ENCODE results near the gene RPAP2.
"Not testable (repeated sequence)": the region's sequence is repeated elsewhere in the genome, so short reads cannot be mapped to it uniquely, and the experiment has no call there.

Gene RPAP2

GRCh38 chr1:92356956-92357355 lies 58.1 kb downstream of the RPAP2 start:
- no peak for TF ChIP-seq PATZ1 (CRISPR knock-in tag; IDR thresholded peaks at IDR 0.05; ENCODE audit: borderline replicate concordance)
- TF ChIP-seq CSDC2 (CRISPR knock-in tag; IDR thresholded peaks at IDR 0.05): no peak
- TF ChIP-seq ISL1 (CRISPR knock-in tag; IDR thresholded peaks at IDR 0.05): no peak
- no peak for TF ChIP-seq CSRNP3 (CRISPR knock-in tag; IDR thresholded peaks at IDR 0.05)
- TF ChIP-seq ARNTL (CRISPR knock-in tag; IDR thresholded peaks at IDR 0.05; ENCODE audit: borderline replicate concordance, low read depth): no peak
- no peak for TF ChIP-seq ZNF8 (CRISPR knock-in tag; IDR thresholded peaks at IDR 0.05)
- TF ChIP-seq SNAI2 (CRISPR knock-in tag; IDR thresholded peaks at IDR 0.05): no peak
- TF ChIP-seq ZFP30 (CRISPR knock-in tag; IDR thresholded peaks at IDR 0.05): no peak
- no peak for ATAC-seq

GRCh38 chr1:92359382-92359781 lies 60.5 kb downstream of the RPAP2 start:
- ATAC-seq: not testable (repeated sequence)

GRCh38 chr1:92359986-92360385 lies 61.1 kb downstream of the RPAP2 start:
- ATAC-seq: no peak
- TF ChIP-seq CSDC2 (CRISPR knock-in tag; IDR thresholded peaks at IDR 0.05) (no peak), OSR1 (CRISPR knock-in tag; IDR thresholded peaks at IDR 0.05) (no peak), TSHZ2 (CRISPR knock-in tag; IDR thresholded peaks at IDR 0.05) (no peak), CSRNP3 (CRISPR knock-in tag; IDR thresholded peaks at IDR 0.05) (no peak), PATZ1 (CRISPR knock-in tag; IDR thresholded peaks at IDR 0.05; ENCODE audit: borderline replicate concordance) (no peak), ARNTL (CRISPR knock-in tag; IDR thresholded peaks at IDR 0.05; ENCODE audit: borderline replicate concordance, low read depth) (no peak), TCF4 (CRISPR knock-in tag; IDR thresholded peaks at IDR 0.05; ENCODE audit: borderline replicate concordance) (no peak), ZNF70 (CRISPR knock-in tag; IDR thresholded peaks at IDR 0.05) (no peak)

- TF ChIP-seq ZNF565 (CRISPR knock-in tag; conservative IDR thresholded peaks at IDR 0.05; ENCODE audit: low read depth) (no peak), BACH2 (CRISPR knock-in tag; IDR thresholded peaks at IDR 0.05; ENCODE audit: borderline replicate concordance) (no peak), TSHZ2 (CRISPR knock-in tag; IDR thresholded peaks at IDR 0.05) (no peak), GLIS3 (CRISPR knock-in tag; IDR thresholded peaks at IDR 0.05) (no peak), ARNTL (CRISPR knock-in tag; IDR thresholded peaks at IDR 0.05; ENCODE audit: borderline replicate concordance, low read depth) (no peak), RARB (CRISPR knock-in tag; IDR thresholded peaks at IDR 0.05) (no peak), CSRNP3 (CRISPR knock-in tag; IDR thresholded peaks at IDR 0.05) (no peak), ZFP30 (CRISPR knock-in tag; IDR thresholded peaks at IDR 0.05) (no peak), ZC3H10 (CRISPR knock-in tag; IDR thresholded peaks at IDR 0.05) (no peak), POU6F1 (CRISPR knock-in tag; IDR thresholded peaks at IDR 0.05; ENCODE audit: borderline replicate concordance, low read depth) (no peak), TCF4 (CRISPR knock-in tag; IDR thresholded peaks at IDR 0.05; ENCODE audit: borderline replicate concordance) (no peak), SNAI2 (CRISPR knock-in tag; IDR thresholded peaks at IDR 0.05) (no peak), ZNF70 (CRISPR knock-in tag; IDR thresholded peaks at IDR 0.05) (no peak), OSR1 (CRISPR knock-in tag; IDR thresholded peaks at IDR 0.05) (no peak), ESRRG (CRISPR knock-in tag; IDR thresholded peaks at IDR 0.05) (no peak), ISL1 (CRISPR knock-in tag; IDR thresholded peaks at IDR 0.05) (no peak)
- ATAC-seq: no peak
Observed at GRCh38 chr1:92362970-92363369, 64.1 kb downstream of the RPAP2 start.

Measured in SK-N-SH treated with all-trans-retinoic acid at 6 μM for 48 hours (cell line).